GM18505 (cell line): ENCODE measurements around the gene RBCK1.
A peak's percentile ranks its signal among the peaks of the same experiment; 100 is the strongest.

ENCODE experiments used
- ATAC-seq: cut with Tn5 transposase; IDR thresholded peaks from one replicate; pipeline ENCODE4 v1.9.1; 2021; ENCODE audit not compliant: unreplicated experiment
- POLR2A ChIP-seq: IDR thresholded peaks from 4 replicates; pipeline ENCODE4 v1.6.1; 2011; ENCODE audit warnings: borderline replicate concordance; ENCODE audit not compliant: insufficient read depth, insufficient read length; ENCODE audit errors: extremely low read depth

Gene RBCK1

GRCh38 chr20:427849-428657, 20.0 kb downstream of the RBCK1 start:
- ATAC-seq: no peak

GRCh38 chr20:428658-429200, 20.6 kb downstream of the RBCK1 start:
- no peak for TF ChIP-seq POLR2A
- no peak for ATAC-seq

More at GRCh38 chr20:427849-428657, 20.0 kb downstream of the RBCK1 start:
- TF ChIP-seq POLR2A: no peak

DNA sequence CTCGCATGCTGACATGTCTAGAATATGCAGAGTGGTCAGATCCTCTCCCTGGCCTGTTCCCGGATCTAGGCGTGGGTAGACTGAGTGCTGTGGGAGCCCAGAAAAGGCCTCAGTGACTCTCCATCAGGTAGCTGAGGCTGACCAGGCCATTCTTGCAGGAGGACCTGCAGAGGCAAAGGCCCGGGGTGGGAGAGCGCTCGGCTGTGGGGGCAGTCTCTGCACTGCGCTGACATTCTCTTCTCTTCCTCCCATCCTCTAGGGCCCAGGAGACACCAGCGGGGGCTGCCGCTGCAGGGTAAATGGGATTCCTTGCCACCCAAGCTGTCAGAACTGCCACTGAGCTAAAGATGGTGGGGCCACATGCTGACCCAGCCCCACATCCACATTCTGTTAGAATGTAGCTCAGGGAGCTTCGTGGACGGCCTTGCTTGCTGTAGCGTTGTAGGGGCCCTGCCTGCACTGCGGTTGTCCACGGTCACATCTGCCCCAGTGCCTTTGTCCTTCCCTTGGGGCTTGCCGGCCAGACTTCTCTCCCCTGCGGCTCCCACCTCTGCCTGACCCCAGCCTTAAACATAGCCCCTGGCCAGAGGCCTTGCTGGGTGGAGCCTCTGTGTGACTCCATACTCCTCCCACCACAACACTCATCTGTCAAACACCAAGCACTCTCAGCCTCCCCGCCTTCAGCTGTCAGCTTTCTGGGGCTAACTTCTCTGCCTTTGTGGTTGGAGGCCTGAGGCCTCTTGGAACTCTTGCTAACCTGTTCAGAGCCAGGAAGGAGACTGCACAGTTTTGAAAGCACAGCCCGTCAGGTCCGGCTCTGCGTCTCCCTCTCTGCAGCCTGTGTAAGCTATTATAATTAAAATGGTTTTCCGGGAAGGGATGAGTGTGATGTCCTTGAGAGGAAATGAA, 22.2 kb downstream of the RBCK1 start:
- TF ChIP-seq POLR2A: no peak
- no peak for ATAC-seq

- no peak for ATAC-seq
- no peak for TF ChIP-seq POLR2A
These were observed 23.2 kb downstream of the RBCK1 start for GRCh38 chr20:431012-431904.

- ATAC-seq: no peak
- TF ChIP-seq POLR2A: no peak
These were observed 24.1 kb downstream of the RBCK1 start for GRCh38 chr20:432208-432607.

- TF ChIP-seq POLR2A: no peak
- no peak for ATAC-seq
These were observed 24.7 kb downstream of the RBCK1 start for GRCh38 chr20:432677-433299.

DNA sequence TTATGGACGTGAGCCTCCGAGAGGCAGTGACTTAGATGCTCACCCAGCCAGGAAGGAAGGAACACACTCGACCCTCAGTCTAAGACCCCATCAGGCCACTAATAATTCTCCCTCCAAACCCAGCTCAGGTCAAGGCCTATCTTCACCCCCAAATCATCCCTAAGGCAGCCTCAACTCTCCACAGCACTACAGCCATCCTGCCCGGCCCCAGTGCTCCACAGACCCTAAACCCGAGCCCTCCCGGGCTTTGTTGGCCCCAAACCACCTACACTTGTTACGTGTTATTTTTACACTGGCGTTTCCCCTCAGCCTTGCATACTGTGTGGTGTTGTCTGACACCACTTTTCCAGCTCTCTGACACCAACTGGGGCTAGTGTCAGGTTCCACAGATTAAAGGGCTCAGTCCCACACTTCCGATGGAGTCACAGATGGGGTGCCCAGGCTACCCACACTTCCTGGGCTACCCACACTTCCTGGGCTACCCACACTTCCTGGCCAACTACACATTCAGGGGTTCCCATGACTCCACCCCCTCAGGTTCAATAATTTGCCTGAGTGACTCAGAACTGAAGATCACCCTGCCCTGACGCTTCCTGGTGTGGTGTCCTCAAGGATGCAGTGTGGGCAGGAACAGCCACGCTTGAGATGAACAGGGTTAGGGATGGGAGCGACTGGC, 25.3 kb downstream of the RBCK1 start:
- ATAC-seq: peak; percentile 66
- TF ChIP-seq POLR2A: peak; percentile 48

- ATAC-seq: no peak
- TF ChIP-seq POLR2A: no peak
These were observed 26.1 kb downstream of the RBCK1 start for GRCh38 chr20:434221-434620.

- TF ChIP-seq POLR2A: no peak
- ATAC-seq: no peak
These were observed 26.7 kb downstream of the RBCK1 start for GRCh38 chr20:434661-435419.

- no peak for ATAC-seq
- TF ChIP-seq POLR2A: no peak
These were observed 27.5 kb downstream of the RBCK1 start for GRCh38 chr20:435558-435957.

DNA sequence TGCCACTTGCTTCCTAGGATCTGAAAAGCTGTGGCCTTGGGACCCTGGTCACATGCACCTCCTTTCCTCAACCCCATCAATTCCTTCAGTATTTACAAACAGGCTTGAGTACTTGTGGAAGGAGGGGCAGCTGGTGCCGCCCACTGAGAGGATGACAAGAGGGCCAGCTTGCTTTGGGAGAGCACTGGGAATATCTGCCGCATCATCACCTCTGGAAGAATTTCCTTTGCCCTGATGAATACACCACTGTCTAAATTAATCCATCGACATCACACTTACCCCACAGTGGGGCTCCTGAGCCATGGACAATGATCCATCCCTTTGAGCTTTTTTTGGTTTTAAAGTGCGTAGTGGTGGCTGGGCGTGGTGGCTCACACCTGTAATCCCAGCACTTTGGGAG, 28.4 kb downstream of the RBCK1 start:
- no peak for TF ChIP-seq POLR2A
- no peak for ATAC-seq

DNA sequence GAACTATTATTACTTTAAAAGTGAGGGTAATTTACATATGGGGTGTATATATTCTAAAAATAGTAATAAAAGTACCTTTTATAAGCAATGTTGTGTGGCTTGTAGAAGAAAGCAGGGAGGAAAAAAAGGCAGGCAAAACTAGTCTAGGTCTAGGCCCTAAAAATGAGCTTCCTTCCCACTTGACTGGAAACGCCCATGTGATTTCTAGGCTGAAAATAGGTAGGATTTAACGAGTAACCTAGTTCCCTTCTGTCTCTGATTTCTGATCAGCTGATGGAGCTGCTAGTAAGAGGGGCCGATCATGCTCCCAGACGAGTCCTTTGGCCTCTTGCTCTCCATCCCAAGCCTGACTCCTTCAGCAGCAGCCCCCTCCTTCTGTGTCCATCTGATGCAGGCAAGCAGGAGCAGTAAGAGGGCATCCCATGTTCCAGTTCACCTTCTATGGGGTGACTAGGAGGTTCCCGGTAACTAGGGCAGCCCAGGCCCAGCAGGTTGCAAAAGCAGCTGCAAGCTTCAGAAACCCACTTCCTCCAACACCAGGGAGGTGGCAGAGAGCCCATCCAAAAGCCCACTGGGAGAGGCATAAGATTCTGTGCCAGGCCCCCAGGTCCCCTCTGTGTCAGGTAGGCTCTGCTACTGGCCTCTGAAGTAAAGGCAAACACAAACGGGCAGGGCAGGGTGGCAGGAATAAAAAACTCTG, 29.8 kb downstream of the RBCK1 start:
- ATAC-seq: no peak
- no peak for TF ChIP-seq POLR2A
